ENCODE measurements around the gene EED. TPM values are rescaled to one million over a fixed set of nuclear protein-coding genes. Genes with fewer than 3 reads are reported as not detected.
"Not testable (repeated sequence)": the region's sequence is repeated elsewhere in the genome, so short reads cannot be mapped to it uniquely, and the experiment has no call there.

The EED gene
- total RNA-seq, 2 experiments from 2014 or later = 90.3 to 127 TPM

DNA sequence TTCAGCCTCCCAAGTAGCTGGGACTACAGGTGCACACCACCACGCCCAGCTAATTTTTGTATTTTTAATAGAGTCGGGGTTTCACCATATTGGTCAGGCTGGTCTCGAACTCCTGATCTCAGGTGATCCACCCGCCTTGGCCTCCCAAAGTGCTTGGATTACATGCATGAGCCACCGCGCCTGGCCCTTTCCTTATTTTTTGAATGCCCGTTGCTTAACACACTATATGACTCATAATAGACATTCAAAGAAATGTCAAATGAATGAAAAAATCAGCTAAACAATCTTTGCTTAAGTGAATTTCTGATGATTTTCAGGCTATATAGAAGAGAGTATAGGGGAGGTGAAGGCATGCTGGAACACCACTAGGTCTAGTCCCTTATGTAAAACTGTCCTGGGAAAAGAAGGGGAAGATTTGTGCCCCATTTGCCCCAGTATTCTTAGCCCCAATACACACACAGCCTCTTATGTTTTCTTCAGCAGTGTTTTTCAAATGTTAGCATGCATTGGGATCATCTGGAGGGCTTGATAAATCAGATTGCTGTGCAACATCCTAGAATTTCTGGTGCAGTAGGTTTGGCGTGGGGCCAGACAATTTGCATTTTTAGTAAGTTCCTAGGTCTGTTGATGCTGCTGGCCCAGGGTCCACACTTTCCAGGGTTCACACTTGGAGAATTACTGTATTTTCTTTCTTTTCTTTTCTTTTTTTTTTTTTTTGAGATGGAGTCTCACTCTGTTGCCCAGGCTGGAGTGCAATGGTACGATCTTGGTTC is 45.1 kb downstream of the EED start:
- DNase-seq = peak; percentile 54
- H3K36me3 Mint-ChIP-seq (ENCODE audit: low read depth) = peaks cover 23% of the 10 kb centered on the region
- H3K9me3 Mint-ChIP-seq (ENCODE audit: low read depth); H3K4me3 Mint-ChIP-seq; ATAC-seq; H3K27me3 Mint-ChIP-seq: not testable (repeated sequence)
- CTCF ChIA-PET = interaction anchor here (0.7 to 6.6 kb wide), 6 partner anchors 75 to 342 kb away, joined by 3 to 35 read pairs (median 4); no protein-coding TSS in a partner anchor
- peak overlapping the region; percentile 90 for H3K27ac Mint-ChIP-seq
- peaks cover 77% of the 10 kb centered on the region for H3K4me1 Mint-ChIP-seq
- intact Hi-C loops (cut with DNase I, micrococcal nuclease) = loop anchor here (2.0 to 5.0 kb wide), 5 partner anchors 172 to 513 kb away; partner anchors contain the start of gene PRSS23 (in 1 of the 2)
- POLR2A ChIA-PET = interaction anchor here (0.6 to 1.0 kb wide), 2 partner anchors 12 to 75 kb away, joined by 3 to 5 read pairs; no protein-coding TSS in a partner anchor

DNA sequence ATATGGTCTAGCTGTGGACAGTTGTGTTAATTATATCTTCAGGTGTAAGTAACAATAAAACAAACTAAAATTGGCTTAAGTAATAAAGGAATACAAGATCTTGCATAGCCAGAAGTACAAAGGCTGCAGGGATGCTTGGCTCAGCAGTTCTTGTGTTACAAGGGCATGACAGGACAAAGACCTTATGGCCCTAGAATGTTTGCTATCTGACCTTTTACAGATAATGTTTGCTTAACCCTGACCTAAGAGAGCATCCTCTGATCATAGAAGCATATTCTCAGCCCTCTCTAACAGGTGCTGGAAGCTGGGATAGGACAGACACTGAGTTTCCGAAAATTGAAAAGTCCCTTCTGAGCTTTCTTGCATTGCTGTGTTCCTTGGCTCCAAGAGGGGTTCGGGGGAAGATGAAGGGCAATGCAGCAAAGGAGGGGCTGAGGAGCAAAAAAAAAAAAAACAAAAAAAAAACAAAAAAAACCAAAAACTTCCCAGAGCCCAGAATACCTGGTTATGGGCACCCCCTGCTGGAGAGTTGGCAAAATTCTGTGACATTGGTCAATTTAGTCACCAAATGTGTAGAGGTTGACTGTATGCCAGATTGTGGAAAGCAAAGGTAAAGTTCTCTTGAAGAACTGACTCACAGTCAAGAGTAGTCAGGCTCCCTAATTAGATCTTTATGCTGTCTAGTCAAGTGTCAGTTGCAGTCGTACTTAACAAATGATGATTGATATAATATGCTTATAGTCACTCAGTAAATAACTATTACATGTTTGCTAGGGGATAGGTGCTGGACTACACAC is 47.1 kb downstream of the EED start:
- peaks cover 63% of the 10 kb centered on the region for H3K4me1 Mint-ChIP-seq

DNA sequence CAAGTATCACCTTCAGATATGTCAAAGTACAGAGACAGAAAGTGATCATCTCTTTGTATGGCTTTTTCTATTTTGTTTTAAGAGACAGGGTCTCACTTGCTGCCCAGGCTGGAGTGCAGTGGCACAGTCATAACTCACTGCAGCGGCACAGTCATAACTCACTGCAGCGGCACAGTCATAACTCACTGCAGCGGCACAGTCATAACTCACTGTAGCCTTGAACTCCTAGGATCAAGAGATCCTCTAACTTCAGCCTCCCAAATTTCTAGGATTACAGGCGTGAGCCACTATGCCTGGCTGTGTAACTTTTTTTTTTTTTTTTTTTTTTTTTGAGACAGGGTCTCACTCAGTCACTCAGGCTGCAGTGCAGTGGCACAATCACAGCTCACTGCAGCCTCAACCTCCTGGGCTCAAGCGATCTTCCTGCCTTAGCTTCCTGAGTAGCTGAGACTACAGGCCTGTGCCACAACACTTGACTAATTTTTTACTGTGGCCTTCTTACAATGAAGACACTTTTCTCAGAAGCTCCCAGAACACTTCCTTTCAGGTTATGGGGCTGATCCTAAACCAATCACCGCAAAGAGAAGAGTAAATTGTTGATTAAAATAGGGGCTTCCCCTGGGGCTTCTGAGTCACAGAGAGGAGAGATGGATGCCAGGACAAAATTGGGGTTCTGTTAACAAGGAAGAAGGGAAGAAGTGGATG is 48.5 kb downstream of the EED start:
- DNase-seq (peak; percentile 78), ATAC-seq (peak; percentile 74)
- no peak overlapping the region for H3K4me3 Mint-ChIP-seq
- intact Hi-C loops (cut with DNase I, micrococcal nuclease) = loop anchor here (1.0 to 5.0 kb wide), 14 partner anchors 9 to 628 kb away; partner anchors contain the start of genes HIKESHI (in 2 of the 2), CREBZF (in 1 of the 2) and PRSS23 (in 1 of the 2)
- peak overlapping the region; percentile 84 for H3K27ac Mint-ChIP-seq
- peaks cover 52% of the 10 kb centered on the region for H3K4me1 Mint-ChIP-seq
- ChIA-PET POLR2A (interaction anchor here (0.6 to 0.9 kb wide), 3 partner anchors 77 to 117 kb away, joined by 4 to 6 read pairs (median 4); no protein-coding TSS in a partner anchor), CTCF (interaction anchor here (0.7 to 6.6 kb wide), 12 partner anchors 23 to 438 kb away, joined by 3 to 35 read pairs (median 4); partner anchors contain the start of genes CCDC83, EED and PICALM)
- peaks cover 2% of the 10 kb centered on the region for H3K9me3 Mint-ChIP-seq (ENCODE audit: low read depth)
- H3K36me3 Mint-ChIP-seq (ENCODE audit: low read depth) = peaks cover 12% of the 10 kb centered on the region
- no peaks in the 10 kb centered on the region for H3K27me3 Mint-ChIP-seq

More for the DNA sequence above, 47.1 kb downstream of the EED start:
- H3K4me3 Mint-ChIP-seq = peak overlapping the region; percentile 17
- ChIA-PET POLR2A (no interaction called here), CTCF (interaction anchor here (0.6 to 6.6 kb wide), 19 partner anchors 10 to 592 kb away, joined by 3 to 35 read pairs (median 3); partner anchors contain the start of genes EED and HIKESHI)
- H3K9me3 Mint-ChIP-seq (ENCODE audit: low read depth) = peaks cover 2% of the 10 kb centered on the region
- DNase-seq (peak; percentile 85), ATAC-seq (peak; percentile 48)
- intact Hi-C loops (cut with DNase I, micrococcal nuclease) = loop anchor here (1.0 to 5.0 kb wide), 12 partner anchors 43 to 627 kb away; partner anchors contain the start of genes CREBZF (in 1 of the 2) and PRSS23 (in 1 of the 2)
- peaks cover 12% of the 10 kb centered on the region for H3K36me3 Mint-ChIP-seq (ENCODE audit: low read depth)
- no peaks in the 10 kb centered on the region for H3K27me3 Mint-ChIP-seq
- H3K27ac Mint-ChIP-seq = peak overlapping the region; percentile 89

DNA sequence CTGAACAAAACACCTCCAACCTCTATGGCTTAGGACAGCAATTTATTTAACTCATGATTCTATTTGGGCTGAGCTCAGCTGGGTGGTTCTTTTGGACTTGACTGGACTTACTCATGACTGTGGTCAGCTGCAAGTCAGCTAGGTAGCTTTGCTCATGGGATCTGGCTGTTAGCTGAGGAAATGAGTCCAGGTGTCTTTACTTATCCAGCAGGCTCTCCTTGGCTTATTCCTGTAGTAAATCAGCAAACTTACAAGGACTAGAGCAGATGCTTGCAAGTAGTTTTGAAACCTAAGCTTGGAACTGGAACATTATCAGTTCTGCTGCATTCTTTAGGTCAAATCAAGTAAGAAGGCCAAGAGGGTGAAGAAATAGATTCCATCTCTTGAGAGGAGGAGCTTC is 49.5 kb downstream of the EED start:
- no peak overlapping the region for H3K4me3 Mint-ChIP-seq
- H3K36me3 Mint-ChIP-seq (ENCODE audit: low read depth) = peaks cover 10% of the 10 kb centered on the region
- peak overlapping the region; percentile 37 for H3K27ac Mint-ChIP-seq
- no peaks in the 10 kb centered on the region for H3K27me3 Mint-ChIP-seq
- intact Hi-C loops (cut with DNase I, micrococcal nuclease) = loop anchor here in 1 of 2 experiments (5.0 kb wide), 2 partner anchors 298 to 508 kb away; partner anchors contain the start of gene PRSS23
- DNase-seq (no peak), ATAC-seq (no peak)
- H3K4me1 Mint-ChIP-seq = peaks cover 43% of the 10 kb centered on the region
- ChIA-PET POLR2A (interaction anchor here (0.6 to 0.7 kb wide), 2 partner anchors 322 to 512 kb away, joined by 3 to 4 read pairs; no protein-coding TSS in a partner anchor), CTCF (interaction anchor here (0.6 to 1.7 kb wide), 8 partner anchors 9 to 328 kb away, joined by 3 to 5 read pairs (median 4); partner anchors contain the start of genes EED and PICALM)
- H3K9me3 Mint-ChIP-seq (ENCODE audit: low read depth) = peaks cover 2% of the 10 kb centered on the region

DNA sequence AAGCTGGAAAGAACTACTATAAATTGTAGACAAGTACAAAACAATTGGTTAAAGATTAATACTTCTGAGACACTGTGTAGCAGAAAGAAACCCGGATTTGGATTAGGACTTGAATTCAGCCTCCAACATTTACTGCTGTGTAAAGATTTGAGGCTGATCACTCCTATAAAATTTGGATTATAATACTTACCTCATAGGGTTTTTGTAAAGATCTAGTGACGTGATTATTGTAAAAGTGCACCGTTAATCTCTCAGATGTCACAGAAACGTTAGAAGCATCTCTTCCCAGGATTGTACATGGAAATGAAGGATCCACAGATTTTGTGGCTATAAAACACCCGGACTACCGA is 57.2 kb downstream of the EED start:
- peaks cover 31% of the 10 kb centered on the region for H3K4me1 Mint-ChIP-seq

DNA sequence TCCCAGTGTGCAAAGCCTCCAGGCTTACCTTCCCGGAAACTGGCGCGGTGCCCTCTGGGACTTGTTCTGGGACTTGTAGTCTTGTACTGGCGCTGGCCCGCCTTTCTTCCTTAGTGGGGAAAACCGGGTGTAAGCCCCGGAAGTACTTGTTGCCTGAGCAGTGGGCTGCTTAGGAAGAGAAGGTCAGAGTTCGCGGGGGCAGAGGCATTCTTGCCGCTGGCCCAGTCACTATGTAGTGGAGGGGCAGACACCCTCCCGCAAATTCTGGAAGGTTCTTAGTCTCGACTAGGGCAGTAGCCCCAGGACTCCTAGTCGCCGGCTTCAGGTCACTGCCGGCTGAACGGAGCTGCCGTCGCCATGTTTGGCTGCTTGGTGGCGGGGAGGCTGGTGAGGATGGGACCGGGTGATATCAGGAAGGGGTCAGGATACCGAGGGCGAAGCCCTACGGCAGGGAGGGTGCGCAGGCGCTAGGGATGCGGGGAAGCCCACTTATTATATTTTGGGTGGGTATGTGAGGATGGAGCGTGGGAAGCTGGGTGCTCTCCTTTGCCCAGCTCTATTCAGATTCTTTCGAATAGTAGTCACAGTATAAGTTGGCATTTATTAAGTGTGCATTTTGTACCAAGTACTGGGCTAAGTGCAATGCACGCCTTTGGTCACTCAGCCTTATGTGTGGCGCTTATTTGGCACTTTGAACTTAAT is 57.7 kb downstream of the EED start, which contains the start of gene HIKESHI:
Gene HIKESHI, plus strand, starts transcription at position 149 of the 702 bp plus-strand sequence. Its CDS starts 209 bp downstream, at position 358.
- CTCF ChIA-PET = interaction anchor here (0.6 to 3.0 kb wide), 5 partner anchors 11 to 349 kb away, joined by 3 to 11 read pairs (median 3); no protein-coding TSS in a partner anchor
- no peaks in the 10 kb centered on the region for H3K27me3 Mint-ChIP-seq
- H3K27ac Mint-ChIP-seq = peak within 1 kb of the TSS; percentile 99
- POLR2A ChIA-PET = interaction anchor here (0.7 to 1.1 kb wide), 4 partner anchors 19 to 425 kb away, joined by 3 read pairs; partner anchors contain the start of gene PICALM
- ATAC-seq (peak; percentile 99), DNase-seq (peak; percentile 97)
- H3K4me3 Mint-ChIP-seq = peak within 1 kb of the TSS; percentile 96
- peaks cover 9% of the 10 kb centered on the region for H3K36me3 Mint-ChIP-seq (ENCODE audit: low read depth)
- peaks cover 31% of the 10 kb centered on the region for H3K4me1 Mint-ChIP-seq
- intact Hi-C loops (cut with DNase I, micrococcal nuclease) = loop anchor here (1.0 to 10.0 kb wide), 7 partner anchors 9 to 735 kb away; partner anchors contain the start of genes TMEM126B (in 2 of the 2), CREBZF (in 1 of the 2), DLG2 (in 1 of the 2) and PICALM (in 1 of the 2)
- H3K9me3 Mint-ChIP-seq (ENCODE audit: low read depth) = no peaks in the 10 kb centered on the region

More for the DNA sequence above, 57.2 kb downstream of the EED start:
- DNase-seq (no peak), ATAC-seq (no peak)
- H3K9me3 Mint-ChIP-seq (ENCODE audit: low read depth) = no peaks in the 10 kb centered on the region
- ChIA-PET CTCF (interaction anchor here (0.9 to 3.0 kb wide), 4 partner anchors 10 to 348 kb away, joined by 3 to 11 read pairs (median 6); no protein-coding TSS in a partner anchor), POLR2A (interaction anchor here (0.9 to 1.0 kb wide), 2 partner anchors 12 to 41 kb away, joined by 5 to 13 read pairs; no protein-coding TSS in a partner anchor)
- intact Hi-C loops (cut with DNase I, micrococcal nuclease) = loop anchor here (1.0 to 10.0 kb wide), 7 partner anchors 8 to 736 kb away; partner anchors contain the start of genes TMEM126B (in 2 of the 2), CREBZF (in 1 of the 2), DLG2 (in 1 of the 2) and PICALM (in 1 of the 2)
- H3K27me3 Mint-ChIP-seq = no peaks in the 10 kb centered on the region
- H3K4me3 Mint-ChIP-seq = peak overlapping the region; percentile 96
- peaks cover 9% of the 10 kb centered on the region for H3K36me3 Mint-ChIP-seq (ENCODE audit: low read depth)
- peak overlapping the region; percentile 99 for H3K27ac Mint-ChIP-seq

DNA sequence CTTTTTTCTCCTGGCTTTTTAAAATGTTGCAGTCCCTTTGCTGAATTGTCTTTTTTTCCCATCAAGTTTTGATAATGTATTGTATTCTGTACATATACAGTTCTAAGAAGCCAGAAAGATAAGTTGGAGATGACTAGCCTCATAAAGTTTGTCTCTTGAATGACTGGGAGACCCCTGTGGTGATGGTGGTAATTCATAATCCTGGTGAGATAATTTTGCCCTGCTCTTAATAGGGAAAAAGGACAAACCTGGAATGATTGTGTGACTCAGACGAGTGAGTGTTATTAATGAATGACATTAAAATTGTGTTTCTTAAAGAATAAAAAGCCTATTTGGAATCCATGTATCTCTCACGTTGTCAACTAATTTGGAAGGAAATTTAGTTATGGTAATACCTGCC is 58.7 kb downstream of the EED start:
- ChIA-PET CTCF (interaction anchor here (2.2 to 3.0 kb wide), 2 partner anchors 12 to 262 kb away, joined by 9 to 11 read pairs; no protein-coding TSS in a partner anchor), POLR2A (interaction anchor here (0.7 to 1.1 kb wide), 2 partner anchors 20 to 426 kb away, joined by 3 read pairs; no protein-coding TSS in a partner anchor)
- no peaks in the 10 kb centered on the region for H3K9me3 Mint-ChIP-seq (ENCODE audit: low read depth)

DNA sequence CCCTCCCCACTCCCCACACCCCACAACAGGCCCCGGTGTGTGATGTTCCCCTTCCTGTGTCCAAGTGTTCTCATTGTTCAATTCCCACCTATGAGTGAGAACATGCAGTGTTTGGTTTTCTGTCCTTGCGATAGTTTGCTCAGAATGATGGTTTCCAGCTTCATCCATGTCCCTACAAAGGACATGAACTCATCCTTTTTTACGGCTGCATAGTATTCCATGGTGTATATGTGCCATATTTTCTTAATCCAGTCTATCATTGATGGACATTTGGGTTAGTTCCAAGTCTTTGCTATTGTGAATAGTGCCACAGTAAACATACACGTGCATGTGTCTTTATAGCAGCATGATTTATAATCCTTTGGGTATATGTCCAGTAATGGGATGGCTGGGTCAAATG is 64.2 kb downstream of the EED start:
- ATAC-seq; DNase-seq; H3K27ac Mint-ChIP-seq; CTCF ChIA-PET; H3K9me3 Mint-ChIP-seq (ENCODE audit: low read depth); H3K27me3 Mint-ChIP-seq; H3K4me3 Mint-ChIP-seq; POLR2A ChIA-PET: not testable (repeated sequence)
- Mint-ChIP-seq H3K36me3 (ENCODE audit: low read depth) (peaks cover 48% of the 10 kb centered on the region), H3K4me1 (peaks cover 43% of the 10 kb centered on the region)
- intact Hi-C loops (cut with DNase I, micrococcal nuclease) = loop anchor here in 1 of 2 experiments (10.0 kb wide), 1 partner anchor 684 kb away; the partner anchor contains the start of genes DLG2 and TMEM126B

More for the DNA sequence above, 58.7 kb downstream of the EED start:
- H3K4me1 Mint-ChIP-seq = peaks cover 31% of the 10 kb centered on the region
- ATAC-seq (no peak), DNase-seq (no peak)
- peaks cover 9% of the 10 kb centered on the region for H3K36me3 Mint-ChIP-seq (ENCODE audit: low read depth)
- H3K27me3 Mint-ChIP-seq = no peaks in the 10 kb centered on the region
- peak overlapping the region; percentile 96 for H3K4me3 Mint-ChIP-seq
- peak overlapping the region; percentile 99 for H3K27ac Mint-ChIP-seq
- intact Hi-C loops (cut with DNase I, micrococcal nuclease) = loop anchor here (2.0 to 10.0 kb wide), 4 partner anchors 234 to 734 kb away; partner anchors contain the start of genes CREBZF (in 1 of the 2), DLG2 (in 1 of the 2), PICALM (in 1 of the 2) and TMEM126B (in 1 of the 2)

DNA sequence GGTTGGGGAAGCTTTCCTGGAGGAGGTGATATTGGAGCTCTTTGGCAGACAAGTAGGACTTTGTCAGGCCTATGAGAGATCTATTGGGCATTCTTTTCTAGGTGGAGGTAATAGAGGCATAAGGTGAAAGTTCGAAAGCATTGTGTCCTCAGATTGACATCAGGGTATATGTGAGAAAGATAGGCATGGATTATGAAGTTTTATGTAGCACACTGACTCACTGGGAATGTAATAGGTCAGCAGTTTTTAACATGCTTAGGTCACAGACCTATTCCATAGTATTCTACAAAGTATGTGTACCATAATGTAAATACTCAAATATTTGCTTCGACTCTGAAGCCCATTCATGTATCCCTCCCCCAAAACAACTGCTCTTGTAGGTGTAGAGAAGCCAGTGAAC is 69.2 kb downstream of the EED start:
- intact Hi-C loops (cut with DNase I, micrococcal nuclease) = no loop called here
- no peak for ATAC-seq
- Mint-ChIP-seq H3K4me3 (no peak overlapping the region), H3K27me3 (no peaks in the 10 kb centered on the region), H3K36me3 (ENCODE audit: low read depth) (peaks cover 61% of the 10 kb centered on the region), H3K27ac (no peak overlapping the region), H3K4me1 (peaks cover 32% of the 10 kb centered on the region), H3K9me3 (ENCODE audit: low read depth) (no peaks in the 10 kb centered on the region)
- CTCF ChIA-PET = interaction anchor here (1.5 kb wide), 1 partner anchor 9 kb away, joined by 8 read pairs; no protein-coding TSS in a partner anchor
- no peak for DNase-seq
- POLR2A ChIA-PET = no interaction called here

Measured in activated CD4-positive, alpha-beta T cell treated with anti-CD3 and anti-CD28 coated beads for 36 hours (primary cell).